Measurements from ENCODE around the gene TEF.

DNA sequence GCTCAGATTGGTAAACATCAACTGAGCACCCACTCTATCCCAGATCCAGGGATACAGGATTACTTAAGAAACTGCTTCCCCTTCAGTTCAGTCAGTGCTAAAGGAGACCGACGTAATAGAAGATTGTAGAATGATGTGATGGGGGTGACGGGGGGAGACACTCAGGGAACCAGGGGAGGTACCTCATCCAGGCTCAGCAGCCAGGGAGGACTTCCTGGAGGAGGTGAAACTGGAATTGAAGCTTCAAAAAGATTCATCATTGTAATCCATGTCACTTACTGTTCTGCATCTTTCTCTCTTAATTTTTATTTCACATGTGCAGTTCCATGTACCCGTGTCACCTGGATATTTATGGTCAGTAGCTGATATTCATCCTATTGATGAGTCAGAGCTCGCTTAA is 19.1 kb upstream of the TEF start:
- TF ChIP-seq POLR2AphosphoS5 (IDR thresholded peaks at IDR 0.05; ENCODE audit: low read depth) = no peak
- TF ChIP-seq, protein P1, sequence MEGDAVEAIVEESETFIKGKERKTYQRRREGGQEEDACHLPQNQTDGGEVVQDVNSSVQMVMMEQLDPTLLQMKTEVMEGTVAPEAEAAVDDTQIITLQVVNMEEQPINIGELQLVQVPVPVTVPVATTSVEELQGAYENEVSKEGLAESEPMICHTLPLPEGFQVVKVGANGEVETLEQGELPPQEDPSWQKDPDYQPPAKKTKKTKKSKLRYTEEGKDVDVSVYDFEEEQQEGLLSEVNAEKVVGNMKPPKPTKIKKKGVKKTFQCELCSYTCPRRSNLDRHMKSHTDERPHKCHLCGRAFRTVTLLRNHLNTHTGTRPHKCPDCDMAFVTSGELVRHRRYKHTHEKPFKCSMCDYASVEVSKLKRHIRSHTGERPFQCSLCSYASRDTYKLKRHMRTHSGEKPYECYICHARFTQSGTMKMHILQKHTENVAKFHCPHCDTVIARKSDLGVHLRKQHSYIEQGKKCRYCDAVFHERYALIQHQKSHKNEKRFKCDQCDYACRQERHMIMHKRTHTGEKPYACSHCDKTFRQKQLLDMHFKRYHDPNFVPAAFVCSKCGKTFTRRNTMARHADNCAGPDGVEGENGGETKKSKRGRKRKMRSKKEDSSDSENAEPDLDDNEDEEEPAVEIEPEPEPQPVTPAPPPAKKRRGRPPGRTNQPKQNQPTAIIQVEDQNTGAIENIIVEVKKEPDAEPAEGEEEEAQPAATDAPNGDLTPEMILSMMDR (conservative IDR thresholded peaks at IDR 0.05; ENCODE audit: low read depth in 2 of 2) = no peak
- no peak for TF ChIP-seq EZH2 (IDR thresholded peaks at IDR 0.05; ENCODE audit: low read depth, unreplicated experiment)
- no peak for TF ChIP-seq JUNB (IDR thresholded peaks at IDR 0.05; ENCODE audit: unreplicated experiment)
- no peak for TF ChIP-seq EZH2phosphoT487 (IDR thresholded peaks at IDR 0.05; ENCODE audit: unreplicated experiment)
- TF ChIP-seq ETS1 (IDR thresholded peaks at IDR 0.05) = no peak
- TF ChIP-seq REST (IDR thresholded peaks at IDR 0.05; ENCODE audit: unreplicated experiment) = no peak
- no peak for TF ChIP-seq STAT1 (IDR thresholded peaks at IDR 0.05; ENCODE audit: unreplicated experiment)
- no peak for TF ChIP-seq ZNF114 (CRISPR knock-in tag; IDR thresholded peaks at IDR 0.05)
